SHP77 (cell line): ENCODE data around the gene AKT3.
"Not testable (repeated sequence)": the region's sequence is repeated elsewhere in the genome, so short reads cannot be mapped to it uniquely, and the experiment has no call there.

Experiments
- DNase-seq, 2 experiments: peaks; one replicate each; lab custom pipeline; 2025; lab: John Stamatoyannopoulos, UW

AKT3 gene

GRCh38 chr1:243850202-243850451 lies at the start of gene AKT3:
Gene AKT3, minus strand, starts transcription at chr1:243850243. Its CDS starts 7,073 bp downstream, at chr1:243843170.
- DNase-seq = peak; percentile 61 to 81

DNA sequence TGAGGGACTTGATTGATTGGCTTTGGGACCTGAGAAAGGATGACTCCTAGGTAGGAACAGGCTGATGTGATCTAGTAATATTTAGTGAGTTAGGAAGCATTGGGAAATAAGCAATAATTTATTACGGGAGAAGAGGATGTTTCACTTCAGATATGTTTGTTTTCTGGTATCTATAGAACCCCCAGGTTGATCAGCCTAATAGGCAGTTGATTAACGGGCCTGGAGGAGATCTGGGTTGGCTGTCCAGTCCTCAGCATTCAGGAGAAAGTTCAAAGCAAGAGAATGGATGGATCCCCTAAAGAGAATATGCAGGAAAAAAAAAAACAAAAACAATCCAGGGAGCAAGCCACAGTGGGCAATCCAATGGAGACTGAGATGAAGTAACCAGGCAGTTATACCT lies 48.2 kb upstream of the AKT3 start:
- no peak for DNase-seq

DNA sequence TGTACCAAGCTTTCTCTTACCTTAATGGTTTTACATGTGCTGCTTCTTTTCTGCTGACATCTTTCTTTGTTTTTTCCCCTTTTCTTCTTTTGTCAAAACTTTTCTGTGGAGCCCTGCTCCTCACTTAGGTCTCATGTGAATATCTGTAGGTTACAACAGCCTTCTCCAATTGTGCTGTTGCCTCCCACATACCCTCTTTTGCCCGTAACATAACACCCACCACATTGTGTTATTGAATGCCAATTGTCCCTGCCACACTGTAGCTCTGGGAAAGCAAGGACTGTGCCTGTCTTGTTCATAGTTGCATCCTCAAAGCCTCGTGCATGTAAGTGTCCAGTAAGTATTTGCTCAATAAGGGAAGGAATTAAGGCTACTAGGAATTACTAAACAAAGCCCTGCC lies 46.3 kb upstream of the AKT3 start:
- DNase-seq = no peak

GRCh38 chr1:243892456-243892855 lies 42.4 kb upstream of the AKT3 start:
- no peak for DNase-seq

- no peak for DNase-seq
Measured at GRCh38 chr1:243890576-243890975, 40.5 kb upstream of the AKT3 start.

- DNase-seq = no peak
Measured at GRCh38 chr1:243885806-243886205, 35.8 kb upstream of the AKT3 start.

DNA sequence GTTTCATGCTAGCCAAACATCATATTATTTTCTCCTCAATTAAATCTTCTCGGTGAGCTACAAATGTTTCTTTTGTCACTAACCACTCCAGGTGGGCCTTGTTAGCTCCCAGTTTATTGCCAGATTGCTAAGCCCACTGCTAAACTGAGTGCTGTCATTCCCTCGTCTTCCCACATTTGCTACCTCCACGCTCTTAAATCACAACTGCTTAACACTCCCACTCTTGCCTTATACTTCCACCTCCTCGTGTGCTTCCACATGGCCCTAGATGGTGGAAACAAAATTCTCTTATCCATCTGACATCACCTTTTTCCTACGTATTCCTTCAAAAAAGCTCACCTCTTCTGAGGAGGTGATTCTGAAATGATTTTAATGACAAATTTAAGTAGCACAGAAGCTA lies 34.6 kb upstream of the AKT3 start:
- no peak for DNase-seq

- no peak for DNase-seq
Measured at GRCh38 chr1:243883551-243883950, 33.5 kb upstream of the AKT3 start.

DNA sequence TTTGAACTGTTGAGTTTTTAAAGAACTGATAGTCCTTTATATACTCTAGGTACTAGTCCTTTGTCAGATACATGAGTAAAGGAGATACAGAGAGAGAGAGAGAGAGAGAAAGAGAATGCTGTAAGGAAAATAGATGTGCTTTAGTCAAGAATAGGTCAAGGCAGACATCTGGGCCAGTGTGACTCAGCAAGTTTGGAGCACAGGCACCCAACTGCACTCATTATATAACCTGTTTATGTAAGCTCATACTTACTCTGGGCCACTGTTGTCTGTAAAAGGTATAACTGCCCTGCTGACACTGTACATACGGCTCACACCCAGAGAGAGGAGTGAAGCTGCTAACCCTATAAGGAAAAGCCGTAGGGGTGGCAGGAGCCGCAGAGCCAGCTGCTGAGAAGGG lies 32.2 kb upstream of the AKT3 start:
- no peak for DNase-seq

DNA sequence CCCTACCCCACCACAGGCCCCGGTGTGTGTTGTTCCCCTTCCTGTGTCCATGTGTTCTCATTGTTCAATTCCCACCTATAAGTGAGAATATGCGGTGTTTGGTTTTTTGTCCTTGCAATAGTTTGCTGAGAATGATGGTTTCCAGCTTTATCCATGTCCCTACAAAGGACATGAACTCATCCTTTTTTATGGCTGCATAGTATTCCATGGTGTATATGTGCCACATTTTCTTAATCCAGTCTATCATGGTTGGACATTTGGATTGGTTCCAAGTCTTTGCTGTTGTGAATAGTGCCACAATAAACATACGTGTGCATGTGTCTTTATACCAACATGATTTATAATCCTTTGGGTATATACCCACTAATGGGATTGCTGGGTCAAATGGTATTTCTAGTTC lies 27.0 kb upstream of the AKT3 start:
- DNase-seq = not testable (repeated sequence)

- DNase-seq = no peak
Measured at GRCh38 chr1:243855616-243856318, 5.7 kb upstream of the AKT3 start.

GRCh38 chr1:243851765-243852164 lies 1.7 kb upstream of the AKT3 start:
- peak in 1 of 2 experiments; percentile 2 for DNase-seq

DNA sequence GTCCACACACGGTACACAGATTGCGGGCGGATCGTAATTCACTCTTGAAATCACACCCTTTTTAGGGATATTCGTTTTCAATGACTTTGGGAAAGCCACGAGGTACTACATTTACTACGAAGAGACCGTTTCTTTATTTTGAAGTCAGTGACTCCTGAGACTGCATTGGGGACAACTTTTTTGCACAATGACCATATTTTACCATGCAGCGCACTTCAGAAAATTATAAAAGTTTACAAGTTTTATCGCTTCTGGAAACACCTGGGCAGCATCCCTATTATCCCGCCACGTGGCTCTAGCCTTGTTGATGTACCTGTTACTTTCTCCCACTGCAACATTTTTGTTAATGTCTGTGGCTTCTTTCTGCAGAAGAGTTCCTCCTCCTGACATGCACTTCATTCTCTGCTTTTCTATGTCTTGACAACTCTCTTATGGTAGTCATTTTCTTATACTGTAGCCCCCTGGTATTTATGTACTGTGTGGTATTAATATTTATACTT lies 1.3 kb upstream of the AKT3 start:
- no peak for DNase-seq

DNA sequence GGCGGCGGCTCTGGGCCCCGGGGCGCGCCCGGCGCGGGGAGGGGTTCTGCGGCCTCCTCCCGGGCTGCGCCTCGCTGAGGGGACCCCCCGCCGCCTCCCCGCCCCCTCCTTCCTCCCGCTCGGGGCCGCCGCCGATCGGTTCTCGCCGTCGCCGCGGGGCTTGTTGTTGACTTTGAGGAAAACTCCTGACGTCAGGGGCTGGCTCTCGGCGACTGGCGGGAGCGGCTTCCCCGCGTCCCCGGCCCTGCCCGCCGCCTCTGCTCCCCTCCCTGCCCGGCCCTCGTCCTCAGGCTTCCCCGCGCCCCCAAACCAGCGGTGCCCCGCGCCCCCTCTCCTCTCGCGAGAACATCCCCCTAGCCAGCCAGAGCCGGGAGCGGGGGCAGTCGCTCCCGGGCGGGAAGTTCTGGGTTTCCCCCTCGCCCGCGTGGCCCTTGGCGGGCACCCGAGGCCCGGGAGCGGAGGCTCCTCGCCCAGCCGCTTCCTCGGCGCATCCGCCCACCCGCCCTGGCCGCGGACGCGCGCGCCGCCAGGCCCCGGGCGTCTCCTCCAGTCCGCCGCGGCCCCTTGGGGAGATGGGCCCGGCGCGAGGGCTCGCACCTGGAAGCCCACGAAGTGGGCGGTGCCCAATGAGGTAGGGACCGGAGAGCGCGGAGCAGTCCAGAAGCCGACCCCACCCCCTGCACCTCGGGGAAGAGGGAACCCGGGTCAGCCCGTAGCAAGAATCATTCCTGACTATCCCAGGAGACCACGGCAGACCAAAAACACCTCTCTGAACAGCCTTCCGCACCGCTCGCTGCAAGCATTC lies 611 bp upstream of the AKT3 start:
- DNase-seq = peak; percentile 87

DNA sequence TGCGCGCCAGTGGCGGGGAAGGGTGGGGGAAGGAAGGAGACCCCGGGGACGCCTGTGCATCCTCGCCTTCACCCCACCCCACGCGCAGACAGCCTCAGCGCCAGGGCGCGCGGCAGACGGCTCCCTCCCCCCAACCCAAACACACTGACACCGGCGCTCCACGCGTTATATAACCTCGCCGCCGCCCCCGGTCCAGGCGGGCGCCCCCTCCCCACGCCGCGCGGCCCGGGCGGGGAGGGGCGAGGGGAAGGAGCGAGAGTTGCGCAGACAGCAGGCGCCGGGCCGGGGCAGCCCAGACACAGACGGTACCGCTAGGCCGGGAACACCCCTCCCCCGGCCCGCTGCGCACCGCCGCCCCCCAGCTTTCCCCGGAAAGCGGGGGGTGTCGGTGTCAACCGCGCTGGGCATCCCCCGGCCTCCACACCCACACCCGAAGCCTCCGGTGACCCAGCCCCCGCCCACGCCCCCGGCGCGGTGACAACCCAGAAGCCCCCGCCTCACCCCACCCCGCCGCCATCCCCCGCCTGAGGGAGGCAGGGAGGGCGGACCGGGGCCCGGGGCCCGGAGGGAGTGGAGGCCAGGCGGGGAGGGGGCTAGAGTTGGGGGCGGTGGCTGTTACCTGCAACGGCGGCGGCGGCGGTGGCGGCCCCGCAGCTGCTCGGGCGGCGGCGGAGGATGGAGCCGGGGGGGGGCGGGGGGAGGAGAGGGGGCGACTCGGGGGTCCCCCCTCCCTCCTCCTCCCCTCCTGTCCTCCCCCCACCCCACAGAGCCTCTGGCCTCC lies 432 bp downstream of the AKT3 start:
- DNase-seq = peak in 1 of 2 experiments; percentile 56

DNA sequence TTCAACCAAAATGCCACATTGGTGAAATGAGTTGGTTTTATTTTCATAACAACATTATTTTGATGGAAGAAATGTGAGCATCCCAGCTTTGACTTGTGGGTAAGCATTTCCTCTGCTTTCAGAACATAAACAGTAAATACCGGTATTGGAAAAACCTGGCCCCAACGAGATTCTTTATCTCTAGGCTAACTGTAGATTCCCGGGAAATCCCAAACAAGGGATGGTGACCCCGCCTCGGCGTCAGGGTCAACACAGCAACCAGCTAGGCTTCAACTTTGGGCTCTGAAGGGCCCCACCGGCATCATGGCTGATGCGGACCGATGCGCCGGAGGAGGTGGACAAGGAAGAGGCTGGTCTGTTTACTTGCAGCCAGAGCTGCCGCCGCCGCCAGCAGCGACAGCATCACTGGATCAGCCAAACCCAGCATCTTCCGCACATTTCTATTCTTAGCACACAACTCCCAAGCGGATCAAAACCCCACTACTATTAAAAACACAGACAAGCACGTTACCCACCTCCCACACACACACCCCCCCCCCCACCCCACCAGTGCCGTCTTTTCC lies 1.1 kb downstream of the AKT3 start:
- peak in 1 of 2 experiments; percentile 60 for DNase-seq

GRCh38 chr1:243848165-243848857 lies 1.7 kb downstream of the AKT3 start:
- DNase-seq = no peak

- DNase-seq = no peak
Measured at GRCh38 chr1:243846761-243847160, 3.3 kb downstream of the AKT3 start.

GRCh38 chr1:243845888-243846287 lies 4.2 kb downstream of the AKT3 start:
- no peak for DNase-seq

DNA sequence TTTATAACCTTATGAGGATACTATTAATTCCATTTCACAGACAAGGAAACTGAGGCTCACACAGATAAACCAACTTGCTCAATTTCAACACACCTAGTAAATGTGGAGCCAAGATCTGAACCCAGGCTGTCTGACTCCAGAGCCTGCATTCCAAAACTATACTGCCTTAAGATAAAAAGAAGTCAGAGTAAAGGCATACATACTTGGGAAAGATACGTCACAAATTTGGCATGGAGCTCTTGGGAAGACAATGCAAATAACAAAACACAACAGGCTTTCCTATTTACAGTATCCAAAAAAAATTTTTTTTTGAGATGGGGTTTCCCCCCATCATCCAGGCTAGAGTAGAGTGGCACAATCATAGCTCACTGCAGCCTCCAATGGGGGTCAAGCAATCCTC lies 5.9 kb downstream of the AKT3 start:
- DNase-seq = no peak

GRCh38 chr1:243842978-243843511 lies 7.0 kb downstream of the AKT3 start:
- no peak for DNase-seq

GRCh38 chr1:243842161-243842560 lies 7.9 kb downstream of the AKT3 start:
- DNase-seq = no peak
